Thyroid gland (tissue), 4 donors: Measurements from ENCODE around the gene TBC1D1.

Source experiments
- CTCF ChIP-seq, 6 experiments: fragments of 200-600 bp in 3 of 6; fragments of 450-650 bp in 3 of 6; sonication (generic) in 3 of 6; IDR thresholded peaks; one replicate each; pipeline ENCODE4 v1.5.1; 2016 to 2019; ENCODE audit warnings: antibody characterized with exemption in 6 of 6, mild to moderate bottlenecking in 2 of 6, inconsistent platforms in 1 of 6, moderate library complexity in 1 of 6
- POLR2A ChIP-seq, 2 donors: fragments of 450-650 bp; IDR thresholded peaks; one replicate each; pipeline ENCODE4 v1.6.1; 2017; ENCODE audit warnings: antibody characterized with exemption in 2 of 2, mild to moderate bottlenecking in 2 of 2, moderate library complexity in 1 of 2

GRCh38 chr4:38020386-38020785 is 129.5 kb downstream of the TBC1D1 start:
- no peak for TF ChIP-seq POLR2A (IDR thresholded peaks at IDR 0.05)
- no peak for TF ChIP-seq CTCF (IDR thresholded peaks at IDR 0.05)
